HEK293 (cell line): ENCODE data around the gene SLC6A3.

ENCODE experiments used
- CTCF ChIA-PET: fragments of 350-600 bp; formaldehyde crosslinking; extraction: SDS; loops from one replicate; lab custom pipeline; 2021; ENCODE audit warnings: antibody characterized with exemption; lab: Yijun Ruan, JAX
- POLR2A ChIA-PET: fragments of 300-600 bp; formaldehyde crosslinking; extraction: SDS; loops from one replicate; lab custom pipeline; 2020; ENCODE audit warnings: antibody characterized with exemption, inconsistent platforms; lab: Yijun Ruan, JAX
- H3K27ac ChIP-seq: fragments of 200-500 bp; sonication (Bioruptor generic); 2 replicates; pipeline ENCODE4 v1.5.1; 2014; ENCODE audit warnings: low read depth, low read length, control low read depth, inconsistent platforms; ENCODE audit errors: extremely low read depth
- H3K36me3 ChIP-seq, 2 experiments: fragments of 200-500 bp in 1 of 2; sonication (Bioruptor generic) in 1 of 2; 1 replicate in 1 of 2; 2 replicates in 1 of 2; pipeline ENCODE4 v1.5.1; 2014 to 2017; ENCODE audit warnings: inconsistent platforms in 2 of 2, low read length in 2 of 2; ENCODE audit not compliant: control insufficient read depth in 2 of 2, insufficient read depth in 1 of 2
- H3K4me1 ChIP-seq: fragments of 200-500 bp; sonication (Bioruptor generic); 2 replicates; pipeline ENCODE4 v1.5.1; 2014; ENCODE audit warnings: mild to moderate bottlenecking, low read length, inconsistent platforms; ENCODE audit not compliant: control insufficient read depth, insufficient read depth
- H3K4me3 ChIP-seq: 2 replicates; pipeline ENCODE4 v1.5.1; 2011; ENCODE audit warnings: low read depth, mild to moderate bottlenecking, control low read depth, low read length, moderate library complexity
- H3K9me3 ChIP-seq: fragments of 200-500 bp; sonication (Bioruptor generic); 2 replicates; pipeline ENCODE4 v1.5.1; 2014; ENCODE audit warnings: low read depth, low read length, inconsistent platforms; ENCODE audit not compliant: control insufficient read depth, insufficient read depth
- HOXA7 ChIP-seq: sonication (generic); formaldehyde crosslinking; IDR thresholded peaks from 2 replicates; pipeline ENCODE4 v1.8.1; 2022; ENCODE audit warnings: missing genetic modification reagents, borderline replicate concordance
- KLF16 ChIP-seq: fragments of 450-650 bp; formaldehyde crosslinking; IDR thresholded peaks from 2 replicates; pipeline ENCODE4 v1.5.1; 2017; ENCODE audit warnings: missing biosample characterization, missing genetic modification characterization
- PATZ1 ChIP-seq: fragments of 450-650 bp; formaldehyde crosslinking; IDR thresholded peaks from 2 replicates; pipeline ENCODE4 v1.5.1; 2016; ENCODE audit warnings: missing biosample characterization, missing genetic modification characterization
- PRDM1 ChIP-seq: fragments of 450-650 bp; formaldehyde crosslinking; IDR thresholded peaks from 2 replicates; pipeline ENCODE4; 2016; ENCODE audit warnings: missing biosample characterization, missing genetic modification characterization
- REST ChIP-seq: fragments of 450-650 bp; formaldehyde crosslinking; IDR thresholded peaks from 2 replicates; pipeline ENCODE4 v1.5.1; 2016; ENCODE audit warnings: missing biosample characterization, missing genetic modification characterization
- SCRT1 ChIP-seq: fragments of 450-650 bp; formaldehyde crosslinking; IDR thresholded peaks from 2 replicates; pipeline ENCODE4 v1.5.1; 2016; ENCODE audit warnings: missing biosample characterization, missing genetic modification characterization, borderline replicate concordance
- SP3 ChIP-seq: fragments of 450-650 bp; formaldehyde crosslinking; IDR thresholded peaks from 2 replicates; pipeline ENCODE4 v1.5.1; 2016; ENCODE audit warnings: missing biosample characterization, missing genetic modification characterization
- ZBTB17 ChIP-seq: fragments of 450-650 bp; formaldehyde crosslinking; IDR thresholded peaks from 2 replicates; pipeline ENCODE4 v1.5.1; 2016; ENCODE audit warnings: missing biosample characterization, missing genetic modification characterization
- ZBTB20 ChIP-seq: fragments of 450-650 bp; formaldehyde crosslinking; IDR thresholded peaks from 2 replicates; pipeline ENCODE4 v1.5.1; 2016; ENCODE audit warnings: missing biosample characterization, missing genetic modification characterization
- ZNF239 ChIP-seq: fragments of 450-650 bp; formaldehyde crosslinking; IDR thresholded peaks from 2 replicates; pipeline ENCODE4 v1.5.1; 2016; ENCODE audit warnings: missing biosample characterization, missing genetic modification characterization
- ZNF26 ChIP-seq: fragments of 450-650 bp; formaldehyde crosslinking; IDR thresholded peaks from 2 replicates; pipeline ENCODE4 v1.5.1; 2016; ENCODE audit warnings: missing biosample characterization, missing genetic modification characterization
- ZNF280D ChIP-seq: fragments of 450-650 bp; formaldehyde crosslinking; IDR thresholded peaks from 2 replicates; pipeline ENCODE4 v1.5.1; 2016; ENCODE audit warnings: missing biosample characterization, missing genetic modification characterization
- ZNF404 ChIP-seq: fragments of 450-650 bp; formaldehyde crosslinking; IDR thresholded peaks from 2 replicates; pipeline ENCODE4 v1.5.1; 2017; ENCODE audit warnings: missing biosample characterization, missing genetic modification characterization
- ZNF624 ChIP-seq: fragments of 450-650 bp; formaldehyde crosslinking; IDR thresholded peaks from 2 replicates; pipeline ENCODE4 v1.5.1; 2017; ENCODE audit warnings: missing biosample characterization, missing genetic modification characterization
- ZNF664 ChIP-seq: fragments of 450-650 bp; formaldehyde crosslinking; IDR thresholded peaks from 2 replicates; pipeline ENCODE4 v1.5.1; 2016; ENCODE audit warnings: missing biosample characterization, missing genetic modification characterization
- ZNF704 ChIP-seq: fragments of 450-650 bp; formaldehyde crosslinking; IDR thresholded peaks from 2 replicates; pipeline ENCODE4 v1.5.1; 2016; ENCODE audit warnings: missing biosample characterization, missing genetic modification characterization

Gene SLC6A3

GRCh38 chr5:1468629-1469527, 23.6 kb upstream of the SLC6A3 start:
- TF ChIP-seq SP3 (tag by site-specific recombination) (no peak), PATZ1 (tag by site-specific recombination) (no peak), REST (tag by site-specific recombination) (no peak), ZBTB17 (tag by site-specific recombination) (no peak), ZNF664 (tag by site-specific recombination) (no peak), ZNF404 (tag by site-specific recombination) (no peak), HOXA7 (CRISPR knock-in tag) (no peak), KLF16 (tag by site-specific recombination) (no peak), ZNF624 (tag by site-specific recombination) (no peak), PRDM1 (tag by site-specific recombination) (no peak), SCRT1 (tag by site-specific recombination) (no peak), ZNF280D (no peak), ZNF704 (no peak), ZNF26 (no peak), ZBTB20 (tag by site-specific recombination) (no peak), ZNF239 (tag by site-specific recombination) (no peak)
- ChIA-PET POLR2A (no interaction called here), CTCF (interaction anchor here (0.6 to 1.1 kb wide), 9 partner anchors 11 to 1152 kb away, joined by 3 to 5 read pairs (median 3); no protein-coding TSS in a partner anchor)
- Histone ChIP-seq H3K4me1 (no peaks in the 10 kb centered on the region), H3K36me3 (peaks cover 0 to 92% of the 10 kb centered on the region in 2 experiments; a peak in 2 of 3 replicates), H3K9me3 (no peaks in the 10 kb centered on the region), H3K4me3 (no peak overlapping the region), H3K27ac (no peak overlapping the region)
